ENCODE measurements around the gene CDH13.
A peak's percentile ranks its signal among the peaks of the same experiment; 100 is the strongest.

Gene CDH13

DNA sequence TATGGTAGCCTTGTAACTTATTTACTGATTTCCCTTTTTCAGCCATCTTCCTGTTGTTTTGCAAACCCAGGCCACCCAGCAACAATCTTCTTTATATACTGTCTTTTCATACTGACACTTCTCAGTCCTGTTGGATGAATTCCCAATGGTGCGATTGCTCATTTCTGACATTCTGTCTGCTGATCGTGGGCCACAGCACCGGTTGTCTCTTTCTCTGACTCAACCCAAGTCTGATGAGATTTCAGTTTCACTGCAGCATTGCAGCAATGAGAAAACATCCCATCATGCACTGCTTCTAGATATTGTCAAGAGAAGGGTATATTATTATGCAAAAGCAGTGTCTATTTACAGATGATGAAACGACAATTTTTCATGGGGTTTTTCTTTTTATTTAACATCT is 831.8 kb downstream of the CDH13 start:
- peak; percentile 88 for DNase-seq

DNA sequence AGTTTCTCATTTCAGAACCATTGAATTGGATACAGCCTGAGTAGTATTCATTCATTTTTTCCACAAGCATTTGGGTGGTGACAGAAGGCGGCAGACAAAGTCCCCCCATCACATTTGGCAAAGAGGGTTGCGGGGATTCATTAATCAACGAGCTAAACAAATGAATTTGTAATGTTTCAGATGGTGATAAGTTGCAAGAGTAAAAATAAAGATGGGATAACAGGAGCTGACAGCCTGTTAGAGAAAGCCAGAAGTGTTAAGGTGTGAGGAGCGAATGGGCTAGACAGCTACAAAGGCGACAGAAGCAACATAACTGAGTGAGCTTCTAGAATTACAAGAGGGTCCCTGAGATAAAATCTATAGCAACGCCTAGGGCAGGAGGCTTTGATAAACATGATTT is 838.2 kb downstream of the CDH13 start:
- DNase-seq, result no peak

DNA sequence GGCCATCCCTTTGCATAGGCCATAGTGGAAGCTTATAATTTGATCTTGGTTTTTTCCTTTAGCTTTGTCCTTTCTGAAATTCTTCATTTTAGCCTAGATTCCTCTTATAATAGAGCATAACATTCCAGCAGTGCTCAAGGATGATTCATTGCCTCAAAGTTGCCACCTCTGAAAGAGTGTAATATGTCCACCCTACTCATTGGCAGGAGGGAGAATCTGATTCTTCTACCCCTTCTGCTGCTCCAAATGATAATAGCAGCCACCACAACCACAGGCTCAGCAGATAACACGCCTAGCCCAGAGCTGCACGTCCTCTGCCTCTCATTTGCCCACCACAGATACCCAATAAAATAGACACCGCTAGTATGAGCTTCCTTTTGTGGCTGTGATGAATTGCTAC is 843.6 kb downstream of the CDH13 start:
- peak; percentile 77 for DNase-seq

DNA sequence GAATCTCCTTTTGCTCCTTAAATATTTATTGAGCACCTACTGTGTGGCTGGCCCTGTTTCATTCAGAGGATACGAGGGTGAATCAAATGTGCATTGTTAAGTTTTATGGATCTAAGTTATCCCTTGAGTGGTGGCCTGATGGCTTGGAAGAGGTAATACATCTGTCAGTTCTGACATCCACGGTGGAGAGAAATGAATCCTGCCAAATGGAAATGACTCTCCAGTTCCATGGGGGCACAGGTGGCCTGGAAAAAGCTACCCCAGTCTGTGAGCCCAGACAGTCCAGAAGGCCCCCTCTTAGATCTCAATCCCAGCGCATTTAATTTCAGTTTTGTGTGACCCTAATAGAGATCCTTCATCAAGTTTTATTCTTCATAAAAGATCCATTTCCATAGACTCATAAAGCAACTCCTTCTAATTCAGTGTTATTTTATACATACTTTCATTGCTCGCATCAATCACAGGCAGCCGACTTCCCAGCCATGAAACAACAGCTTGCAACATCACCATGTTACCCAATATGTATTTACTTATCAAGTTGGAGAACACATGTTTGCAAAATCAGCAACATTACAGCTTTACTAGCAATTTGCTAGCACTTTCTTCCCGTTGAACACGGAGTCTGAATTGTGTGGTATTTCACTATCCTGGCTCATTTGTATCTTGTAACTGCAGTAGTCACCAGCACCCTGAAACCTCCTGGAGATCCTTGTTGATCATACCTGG is 846.2 kb downstream of the CDH13 start:
- DNase-seq, result peak; percentile 26

DNA sequence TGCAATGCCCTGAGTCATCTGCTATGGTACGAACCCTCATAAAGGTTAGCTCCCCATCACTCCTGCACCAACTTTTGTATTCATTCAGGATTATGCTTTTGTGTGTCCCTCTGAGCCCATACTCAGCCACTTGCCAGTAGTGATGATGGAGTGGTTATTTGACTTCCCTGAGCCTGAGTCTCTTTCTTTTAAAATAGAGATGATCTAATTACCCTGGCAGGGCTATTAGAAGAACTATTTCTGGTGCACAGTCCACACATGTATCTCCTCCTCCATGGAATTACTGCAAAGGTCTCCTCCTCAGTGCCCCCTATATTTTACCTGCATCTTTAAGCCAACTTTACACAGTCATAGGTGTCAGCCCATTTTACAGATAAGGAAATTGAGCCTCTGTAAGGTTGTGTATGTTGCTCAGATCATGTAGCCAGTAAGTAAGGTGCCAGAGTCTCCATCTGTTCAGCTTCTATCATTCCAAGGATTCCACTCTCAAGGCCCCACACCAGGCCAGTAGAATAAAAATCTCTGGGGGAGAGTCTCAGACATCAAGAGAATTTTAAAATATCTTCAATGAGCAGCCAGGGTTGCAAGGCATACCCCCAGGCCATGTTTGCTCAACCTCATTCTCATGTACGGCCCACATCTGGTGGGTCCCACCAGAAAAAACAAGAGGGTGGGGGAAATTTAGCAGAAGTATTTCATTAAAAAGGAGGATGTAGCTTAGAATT is 847.3 kb downstream of the CDH13 start:
- DNase-seq, result peak; percentile 18

DNA sequence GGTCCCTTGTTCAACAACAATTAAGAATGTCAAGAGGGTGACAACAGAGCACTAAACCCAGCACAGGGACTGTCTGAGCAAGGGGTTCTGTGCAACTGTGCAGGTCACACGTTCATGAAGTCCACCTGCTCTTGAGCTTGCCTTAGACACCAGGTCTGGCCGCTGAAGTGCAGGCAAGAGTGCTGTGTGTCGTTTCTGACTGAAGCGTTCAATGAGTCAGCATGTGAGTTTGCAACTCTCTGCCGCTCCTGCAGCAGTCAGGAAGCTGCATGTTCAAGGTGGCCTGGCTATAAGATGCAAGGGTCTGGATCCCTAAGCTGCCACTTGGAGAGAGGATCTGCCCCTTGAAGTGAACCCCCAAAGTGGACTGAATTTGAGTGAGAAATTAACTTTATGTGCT is 848.3 kb downstream of the CDH13 start:
- peak; percentile 9 for DNase-seq

DNA sequence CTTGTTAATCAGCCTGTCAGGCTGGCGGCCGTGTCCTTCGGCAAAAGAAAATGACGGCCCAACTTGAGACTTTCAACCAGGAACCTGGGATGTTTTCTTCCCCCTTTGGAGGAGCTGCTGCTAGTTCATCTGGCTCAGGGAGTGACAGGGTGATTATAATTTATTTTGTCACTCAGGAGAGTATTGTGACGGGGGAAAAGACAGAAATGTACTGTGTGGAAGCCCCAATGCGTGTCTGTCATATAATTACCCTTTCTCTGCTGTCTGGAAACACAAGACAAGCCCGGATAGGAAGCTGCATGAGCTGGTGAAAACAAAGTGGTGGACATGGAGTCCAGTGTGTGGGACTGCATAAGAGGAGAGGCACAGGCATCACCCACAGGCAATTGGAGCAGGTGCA is 854.8 kb downstream of the CDH13 start:
- DNase-seq, result no peak

DNA sequence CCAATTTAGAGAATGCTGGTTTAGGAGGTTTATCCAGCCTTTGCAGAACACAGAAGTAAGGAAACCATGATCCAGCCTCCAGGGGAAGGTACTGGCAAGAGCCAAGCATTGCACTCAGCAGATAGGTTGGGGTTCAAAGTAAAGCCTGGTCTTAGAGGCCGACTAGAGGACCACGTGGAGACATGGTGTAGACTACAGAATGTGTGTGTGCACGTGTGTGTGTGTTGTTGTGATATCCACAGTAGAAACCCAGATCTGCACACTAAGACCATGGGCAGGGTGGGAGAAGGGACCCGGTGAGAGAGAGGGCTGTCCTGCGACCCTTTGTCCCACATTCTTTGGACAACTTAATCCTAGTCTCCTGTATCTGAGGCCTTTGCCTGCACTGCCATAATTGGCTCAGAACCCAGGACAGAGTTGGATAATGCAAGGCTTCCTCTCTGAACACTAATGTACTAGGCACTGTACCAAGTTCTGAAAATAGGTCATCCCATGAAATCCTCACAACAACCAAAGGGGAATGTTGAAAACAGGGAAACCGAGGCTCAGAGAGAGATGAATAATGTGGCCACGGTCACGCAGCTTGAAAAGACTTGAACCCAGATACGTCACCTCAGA is 855.9 kb downstream of the CDH13 start:
- DNase-seq, result no peak

DNA sequence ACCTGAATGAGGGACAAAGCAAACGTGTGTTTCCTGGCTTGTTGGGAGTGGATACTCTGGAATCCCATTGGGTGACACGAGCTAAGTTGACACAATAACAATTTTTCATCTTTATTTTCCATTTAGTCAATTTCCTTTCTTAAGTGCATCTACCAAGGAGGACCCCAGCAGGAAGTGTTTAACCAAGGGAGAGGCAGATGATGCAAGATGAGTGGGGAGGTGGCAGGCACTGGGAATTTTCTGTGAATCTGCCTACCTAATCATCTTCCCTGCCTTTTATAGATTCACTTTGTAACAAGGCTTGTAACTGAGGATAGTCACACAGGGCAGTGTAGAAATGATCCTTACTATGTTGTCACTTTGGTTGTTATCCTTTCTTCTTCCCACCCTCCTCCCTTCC is 863.3 kb downstream of the CDH13 start:
- no peak for DNase-seq

DNA sequence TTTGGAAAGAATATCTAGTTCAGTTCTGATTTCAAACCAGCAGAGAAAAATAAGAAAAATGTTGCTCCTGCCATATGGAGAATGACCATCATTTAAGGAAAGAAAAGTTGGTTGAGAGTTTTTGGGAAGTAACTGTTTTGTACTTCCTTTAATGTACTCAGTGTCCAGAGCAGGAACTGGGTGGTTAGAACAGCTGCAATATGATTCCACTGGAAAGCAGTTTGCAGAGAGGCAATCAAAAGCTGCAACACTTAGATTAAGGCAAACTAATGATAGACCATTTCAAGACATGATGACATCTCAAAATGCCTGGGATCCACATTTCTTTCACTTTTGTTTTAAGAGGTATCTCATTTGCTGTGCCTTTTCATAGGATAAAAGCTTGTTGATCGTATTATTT is 867.7 kb downstream of the CDH13 start:
- DNase-seq, result no peak

DNA sequence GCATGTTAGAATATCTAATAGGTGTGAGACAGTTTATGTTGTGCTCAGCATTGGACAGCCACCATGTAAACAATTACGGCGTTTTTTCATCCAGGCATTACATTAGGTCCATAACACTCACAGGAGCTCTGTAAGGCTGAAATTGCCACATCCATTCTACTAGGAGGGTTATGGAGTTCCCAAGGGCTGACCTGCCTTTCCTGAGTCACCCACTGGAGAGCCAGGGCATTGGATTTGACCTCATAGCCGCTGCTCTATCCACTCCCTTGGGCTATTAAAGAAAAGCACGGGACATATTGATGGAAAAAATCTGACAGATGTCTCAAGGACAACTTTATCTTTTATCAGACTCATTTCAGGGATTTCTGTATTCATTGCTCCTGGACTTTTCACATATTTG is 874.7 kb downstream of the CDH13 start:
- no peak for DNase-seq

DNA sequence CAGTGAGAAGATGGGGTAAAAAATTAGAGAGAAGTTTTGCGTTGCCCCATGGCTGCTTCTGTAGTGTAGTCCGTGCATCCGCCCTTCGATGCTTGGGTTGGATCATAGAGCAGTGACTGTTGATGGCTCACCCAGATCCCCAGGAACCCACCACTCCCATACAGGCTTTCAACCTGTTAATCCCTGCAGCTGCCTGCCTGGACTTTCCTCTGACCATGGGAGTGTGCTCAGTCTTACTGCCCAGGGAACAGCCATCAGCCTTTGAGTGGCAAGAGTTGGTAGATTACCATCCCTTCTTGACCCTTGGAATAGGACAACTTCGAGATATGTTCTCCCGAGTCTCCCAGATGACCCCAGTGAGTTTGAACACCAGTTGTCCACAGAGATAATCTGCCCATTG is 881.5 kb downstream of the CDH13 start:
- DNase-seq, result no peak

DNA sequence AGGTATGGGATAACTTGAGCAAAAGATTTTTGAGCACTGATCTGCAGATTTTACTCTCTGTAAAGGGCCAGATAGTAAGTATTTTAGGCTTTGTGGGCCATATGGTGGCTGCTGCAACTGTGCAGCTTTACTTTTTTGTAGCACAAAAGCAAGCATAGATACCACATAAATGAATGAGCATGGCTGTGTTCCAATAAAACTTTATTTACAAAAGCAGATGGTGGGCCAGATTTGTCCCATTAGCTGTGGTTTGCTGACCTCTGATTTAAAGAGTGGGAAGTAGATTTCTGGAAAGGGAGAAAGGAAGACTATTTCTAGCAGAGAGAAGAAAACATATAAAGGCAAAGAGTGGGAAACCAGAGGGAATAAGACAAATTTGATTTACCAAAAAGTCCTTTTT is 882.5 kb downstream of the CDH13 start:
- no peak for DNase-seq

DNA sequence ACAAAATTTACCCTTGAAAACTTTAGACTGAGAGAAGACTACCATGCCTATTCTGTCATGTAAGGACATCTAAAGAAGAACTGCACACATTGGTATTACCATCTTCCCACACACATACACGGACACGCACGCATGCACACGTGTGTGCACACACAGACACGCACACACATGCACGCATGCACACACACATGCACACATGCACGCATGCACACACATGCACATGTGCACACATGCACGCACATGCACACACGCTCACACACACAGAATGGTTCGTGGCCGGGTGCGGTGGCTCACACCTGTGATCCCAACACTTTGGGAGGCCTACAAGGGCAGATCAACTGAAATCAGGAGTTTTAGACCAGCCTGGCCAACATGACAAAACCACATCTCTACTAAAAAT is 884.1 kb downstream of the CDH13 start:
- no peak for DNase-seq

DNA sequence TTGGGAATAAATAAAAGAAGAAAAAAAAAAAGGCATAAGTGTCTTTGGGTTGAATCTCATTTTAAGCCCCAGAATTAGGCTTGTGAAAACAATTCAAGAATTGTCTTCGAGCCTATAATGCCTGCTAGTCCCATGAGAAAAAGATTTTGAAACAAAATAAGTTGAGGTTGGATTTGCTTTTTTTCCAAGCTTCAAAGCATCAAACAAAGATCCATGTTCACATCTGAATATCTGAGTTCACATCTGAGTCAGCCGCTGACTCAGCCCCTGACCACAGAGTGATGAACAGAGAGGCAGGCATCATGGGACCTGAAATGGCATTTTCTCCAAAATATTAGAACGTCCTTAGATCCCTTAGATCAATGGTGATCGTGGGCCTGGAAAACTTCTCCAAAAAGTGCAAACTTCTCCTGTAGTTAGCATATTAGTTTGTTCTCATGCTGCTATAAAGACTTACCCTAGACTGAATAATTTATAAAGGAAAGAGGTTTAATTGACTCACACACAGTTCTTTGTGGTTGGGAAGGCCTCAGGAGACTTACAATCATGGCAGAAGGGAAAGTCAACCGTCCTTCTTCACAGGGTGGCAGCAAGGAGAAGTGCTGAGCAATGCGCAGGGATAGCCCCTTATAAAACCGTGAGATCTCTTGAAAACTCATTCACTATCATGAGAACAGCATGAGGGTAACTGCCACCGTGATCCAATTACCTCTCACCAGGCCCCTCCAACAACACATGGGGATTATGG is 886.4 kb downstream of the CDH13 start:
- DNase-seq, result peak; percentile 94

DNA sequence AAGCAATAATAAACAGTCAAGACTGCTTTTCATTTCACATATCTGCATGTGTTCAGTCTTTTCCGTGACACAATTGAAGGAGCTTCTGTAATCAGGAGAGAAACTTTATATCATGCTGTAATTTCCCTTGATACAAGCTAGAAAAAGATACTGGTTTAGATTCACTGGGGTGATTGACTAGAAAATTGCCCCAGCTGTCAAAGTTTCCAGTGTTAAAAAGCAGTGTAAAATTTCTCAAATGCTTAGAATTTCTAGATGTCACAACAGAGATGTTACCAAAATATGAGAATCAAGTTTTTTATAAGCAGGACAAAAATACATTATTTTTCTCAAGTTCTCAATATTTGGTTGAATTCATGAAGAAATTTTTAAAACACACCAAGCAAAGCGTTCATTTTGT is 888.6 kb downstream of the CDH13 start:
- no peak for DNase-seq

DNA sequence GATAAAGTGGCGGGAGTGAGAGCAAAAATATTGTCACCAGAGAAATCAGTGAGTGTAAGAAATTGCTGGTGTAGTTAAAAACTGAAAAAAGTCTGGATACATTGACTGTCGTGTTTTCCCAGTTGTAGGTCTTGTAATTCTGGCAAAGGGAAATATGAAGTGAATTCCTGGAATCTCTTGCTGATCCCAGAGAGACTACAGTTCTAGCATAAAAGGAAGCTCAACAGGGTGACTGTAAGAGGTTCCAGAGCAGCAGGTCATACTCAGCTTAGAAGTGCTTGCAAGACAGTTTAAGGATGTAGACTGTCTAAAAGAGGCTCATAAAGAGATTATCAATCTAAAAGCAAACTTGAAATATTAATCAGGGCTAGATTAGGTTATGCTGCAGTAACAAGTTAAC is 890.2 kb downstream of the CDH13 start:
- DNase-seq, result no peak

DNA sequence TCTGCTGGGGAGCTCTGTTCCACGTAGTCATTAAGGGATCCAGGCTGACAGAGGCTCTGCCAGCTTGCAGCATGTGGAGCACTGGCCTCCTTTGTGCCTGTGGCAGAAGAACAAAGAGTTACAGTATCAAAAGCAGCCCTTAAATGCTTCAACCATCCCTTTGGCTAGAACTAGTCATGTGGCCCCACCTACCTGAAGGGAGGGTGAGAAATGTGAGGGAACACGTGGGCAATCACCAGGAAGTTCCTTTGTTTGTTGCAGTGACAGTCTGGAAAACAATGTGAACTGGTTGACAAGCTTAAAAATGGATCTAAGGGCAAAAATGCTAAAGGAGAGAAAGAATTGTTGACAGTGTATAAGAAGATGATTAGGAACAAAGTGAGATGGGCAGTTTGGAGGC is 890.6 kb downstream of the CDH13 start:
- no peak for DNase-seq

DNA sequence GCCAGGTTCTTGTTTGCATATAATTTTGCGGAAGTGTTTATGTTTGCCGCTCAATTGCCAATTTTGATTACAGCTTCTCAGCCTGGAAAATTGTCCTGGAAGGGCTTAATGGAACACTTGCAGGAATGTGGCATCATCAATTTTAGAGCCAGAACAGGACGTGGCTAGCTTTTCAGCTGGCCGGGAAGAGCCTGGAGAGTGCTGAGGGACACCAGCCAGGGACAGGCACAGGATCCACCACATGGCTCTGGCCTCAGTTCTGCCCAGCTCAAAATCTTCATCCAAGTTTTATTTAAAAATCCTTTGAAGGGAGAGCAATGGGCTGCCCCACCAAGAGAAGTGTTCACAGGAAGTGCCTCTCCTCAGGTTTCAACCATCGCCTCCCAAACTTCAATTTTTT is 893.8 kb downstream of the CDH13 start:
- DNase-seq, result no peak

DNA sequence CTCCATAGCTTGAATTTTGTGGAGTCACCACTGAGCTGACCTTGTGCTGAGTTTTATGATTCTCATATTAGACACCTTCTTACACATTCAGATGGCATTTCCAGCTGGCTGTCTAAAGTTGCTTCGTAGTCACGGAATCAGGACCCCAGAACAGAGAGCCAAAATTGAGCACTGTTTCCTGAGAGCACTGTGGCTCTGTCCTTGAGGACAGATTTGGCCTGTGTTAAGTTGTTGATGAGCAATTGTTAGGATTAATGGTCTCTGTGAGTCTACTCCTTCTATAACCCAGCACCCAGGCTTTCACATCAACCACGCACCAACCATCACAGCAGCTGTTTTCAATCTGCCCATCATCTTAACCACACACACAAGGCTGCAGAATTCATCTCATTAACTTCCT is 903.5 kb downstream of the CDH13 start:
- peak; percentile 97 for DNase-seq

DNA sequence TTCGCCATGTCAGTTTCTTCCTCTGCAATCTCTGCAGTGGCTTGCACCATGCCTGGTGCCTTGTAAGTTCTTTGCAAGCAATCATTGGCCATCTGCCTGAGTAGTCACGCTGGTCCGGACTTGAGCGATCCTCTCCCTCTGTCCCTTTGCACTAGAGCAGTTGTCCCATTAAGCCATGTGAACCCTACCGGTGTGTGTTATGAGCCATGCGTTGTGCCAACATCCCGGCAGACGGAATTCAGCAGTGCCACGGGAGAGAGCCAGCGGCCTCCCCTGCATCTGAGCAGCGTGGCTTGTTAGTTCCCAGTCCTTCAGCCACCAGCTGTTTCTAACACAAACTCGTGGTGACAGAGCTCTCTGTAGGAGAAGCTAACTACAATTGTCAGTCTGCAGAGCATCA is 905.9 kb downstream of the CDH13 start:
- DNase-seq, result no peak

DNA sequence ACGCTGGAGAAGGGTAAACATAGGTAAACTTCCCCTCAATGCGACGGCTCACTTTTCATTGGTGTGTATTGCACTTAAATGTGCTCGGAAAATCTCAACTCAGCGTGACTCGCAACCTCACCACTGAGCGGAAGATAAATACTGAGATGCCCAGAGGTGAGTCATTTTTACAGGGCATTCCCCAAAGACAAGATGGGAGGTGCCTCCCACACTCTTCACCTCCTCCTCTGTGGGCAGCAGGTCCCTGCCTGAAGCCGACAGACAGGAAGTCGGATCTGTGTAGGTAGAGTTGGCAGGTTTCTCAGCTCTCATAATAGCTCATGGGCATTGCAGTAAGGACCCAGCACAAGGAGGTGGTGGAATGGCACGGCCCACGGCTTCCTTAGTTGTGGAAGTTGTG is 906.4 kb downstream of the CDH13 start:
- peak; percentile 74 for DNase-seq

DNA sequence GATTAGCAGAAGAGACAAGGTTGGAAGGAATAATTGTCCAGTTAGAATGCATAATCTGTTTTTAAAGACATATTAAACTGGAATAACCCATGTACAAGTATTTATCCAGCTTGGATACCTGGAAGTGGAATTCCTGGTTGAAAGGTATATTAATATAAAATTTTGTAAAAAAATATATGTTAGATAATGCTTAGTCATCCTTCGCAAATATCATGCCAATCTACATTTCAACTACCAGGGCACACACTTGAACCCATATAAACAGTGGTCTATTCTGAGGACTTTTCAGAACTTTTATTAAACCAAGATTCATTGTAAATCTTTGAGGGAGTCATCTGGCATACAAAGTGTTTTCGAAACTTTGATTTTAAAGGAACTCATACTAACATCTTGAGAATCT is 911.9 kb downstream of the CDH13 start:
- DNase-seq, result no peak
